Bone marrow (tissue), 2 donors: ENCODE results near the gene CNTN4.
"Not testable (repeated sequence)": the region's sequence is repeated elsewhere in the genome, so short reads cannot be mapped to it uniquely, and the experiment has no call there.

Source experiments
- DNase-seq, 2 donors: peaks; one replicate each; lab custom pipeline; 2025; lab: John Stamatoyannopoulos, UW

Gene CNTN4

GRCh38 chr3:2516762-2517441 lies 418.2 kb downstream of the CNTN4 start:
- DNase-seq, result no peak

GRCh38 chr3:2517500-2518172 lies 419.0 kb downstream of the CNTN4 start:
- DNase-seq, result no peak

- no peak for DNase-seq
Measured at GRCh38 chr3:2523281-2523836, 424.7 kb downstream of the CNTN4 start.

- DNase-seq, result no peak
Measured at GRCh38 chr3:2525968-2526367, 427.3 kb downstream of the CNTN4 start.

GRCh38 chr3:2526926-2527325 lies 428.3 kb downstream of the CNTN4 start:
- DNase-seq, result no peak

GRCh38 chr3:2527328-2527727 lies 428.7 kb downstream of the CNTN4 start:
- DNase-seq, result not testable (repeated sequence)

GRCh38 chr3:2534767-2535166 lies 436.1 kb downstream of the CNTN4 start:
- DNase-seq, result not testable (repeated sequence)

GRCh38 chr3:2535206-2535605 lies 436.5 kb downstream of the CNTN4 start:
- no peak for DNase-seq

GRCh38 chr3:2536575-2536974 lies 437.9 kb downstream of the CNTN4 start:
- no peak for DNase-seq

GRCh38 chr3:2540115-2540514 lies 441.4 kb downstream of the CNTN4 start:
- no peak for DNase-seq

- no peak for DNase-seq
Measured at GRCh38 chr3:2543247-2543646, 444.6 kb downstream of the CNTN4 start.

- no peak for DNase-seq
Measured at GRCh38 chr3:2544212-2544611, 445.5 kb downstream of the CNTN4 start.

- DNase-seq, result no peak
Measured at GRCh38 chr3:2544718-2545117, 446.1 kb downstream of the CNTN4 start.

- no peak for DNase-seq
Measured at GRCh38 chr3:2547049-2547448, 448.4 kb downstream of the CNTN4 start.

- no peak for DNase-seq
Measured at GRCh38 chr3:2554656-2555055, 456.0 kb downstream of the CNTN4 start.

- no peak for DNase-seq
Measured at GRCh38 chr3:2558796-2559195, 460.1 kb downstream of the CNTN4 start.

- no peak for DNase-seq
Measured at GRCh38 chr3:2567451-2567850, 468.8 kb downstream of the CNTN4 start.

GRCh38 chr3:2568156-2568555 lies 469.5 kb downstream of the CNTN4 start:
- DNase-seq, result no peak

GRCh38 chr3:2568929-2569328 lies 470.3 kb downstream of the CNTN4 start:
- no peak for DNase-seq

- DNase-seq, result no peak
Measured at GRCh38 chr3:2577571-2577970, 478.9 kb downstream of the CNTN4 start.

- no peak for DNase-seq
Measured at GRCh38 chr3:2578560-2578959, 479.9 kb downstream of the CNTN4 start.

- no peak for DNase-seq
Measured at GRCh38 chr3:2579206-2579605, 480.5 kb downstream of the CNTN4 start.

- DNase-seq, result no peak
Measured at GRCh38 chr3:2583046-2583445, 484.4 kb downstream of the CNTN4 start.
